DOHH2 (cell line): Measurements from ENCODE around the gene LIPC.

Source experiments
- H3F3A ChIP-seq: fragments of 200-600 bp; sonication (generic), shearing (Covaris generic); 2 replicates; pipeline ENCODE4 v1.6.0; 2016; ENCODE audit warnings: antibody characterized with exemption, mild to moderate bottlenecking; ENCODE audit not compliant: control insufficient read depth, insufficient read depth
- H3K27ac ChIP-seq: fragments of 200-600 bp; sonication (generic); 2 replicates; pipeline ENCODE4 v1.5.1; 2014; ENCODE audit warnings: low read depth, mild to moderate bottlenecking, low read length, moderate library complexity
- H3K27me3 ChIP-seq: fragments of 200-600 bp; sonication (generic); 2 replicates; pipeline ENCODE4 v1.6.1; 2014; ENCODE audit warnings: mild to moderate bottlenecking, low read length, mixed read lengths; ENCODE audit not compliant: control insufficient read depth
- H3K36me3 ChIP-seq: fragments of 200-600 bp; sonication (generic); 2 replicates; pipeline ENCODE4 v1.6.1; 2014; ENCODE audit warnings: mild to moderate bottlenecking, low read length, moderate library complexity, mixed read lengths; ENCODE audit not compliant: control insufficient read depth
- H3K4me1 ChIP-seq: fragments of 200-600 bp; sonication (generic); 2 replicates; pipeline ENCODE4 v1.6.1; 2014; ENCODE audit warnings: mild to moderate bottlenecking, low read length, mixed read lengths; ENCODE audit not compliant: control insufficient read depth
- H3K4me2 ChIP-seq: fragments of 200-600 bp; sonication (generic); 2 replicates; pipeline ENCODE4 v1.6.0; 2014; ENCODE audit warnings: mild to moderate bottlenecking, low read length, moderate library complexity
- H3K4me3 ChIP-seq: fragments of 200-600 bp; sonication (generic); 2 replicates; pipeline ENCODE4 v1.5.1; 2014; ENCODE audit warnings: mild to moderate bottlenecking, low read length, mixed read lengths
- H3K79me2 ChIP-seq: fragments of 200-600 bp; sonication (generic); 2 replicates; pipeline ENCODE4 v1.6.1; 2014; ENCODE audit warnings: mild to moderate bottlenecking, low read length, mixed read lengths; ENCODE audit not compliant: control insufficient read depth
- H3K9me2 ChIP-seq: fragments of 200-600 bp; sonication (generic); replicated peaks from 2 replicates; pipeline ENCODE4 v1.6.1; 2014; ENCODE audit warnings: mild to moderate bottlenecking, low read length, mixed read lengths; ENCODE audit not compliant: control insufficient read depth
- H3K9me3 ChIP-seq: fragments of 200-600 bp; sonication (generic); 2 replicates; pipeline ENCODE4 v1.6.1; 2014; ENCODE audit warnings: antibody characterized with exemption, low read length, mixed read lengths; ENCODE audit not compliant: control insufficient read depth, insufficient read depth
- H4K20me1 ChIP-seq: fragments of 200-600 bp; sonication (generic); 2 replicates; pipeline ENCODE4 v1.6.0; 2014; ENCODE audit warnings: low read depth, mild to moderate bottlenecking, antibody characterized with exemption, low read length, moderate library complexity; ENCODE audit not compliant: control insufficient read depth, insufficient read depth
- CTCF ChIP-seq: fragments of 200-600 bp; sonication (generic); IDR thresholded peaks from one replicate; pipeline ENCODE4 v1.5.1; 2014; ENCODE audit warnings: antibody characterized with exemption, mild to moderate bottlenecking, low read depth, low read length; ENCODE audit not compliant: poor library complexity, severe bottlenecking
- EZH2phosphoT487 ChIP-seq: fragments of 200-600 bp; sonication (generic); IDR thresholded peaks from 2 replicates; pipeline ENCODE4 v1.6.1; 2017; ENCODE audit warnings: borderline replicate concordance, mild to moderate bottlenecking, antibody characterized with exemption, low read length, moderate library complexity, mixed read lengths

The LIPC gene

GRCh38 chr15:58404020-58404419 lies 27.8 kb upstream of the LIPC start:
- Histone ChIP-seq H3K4me2 (no peak overlapping the region), H3K27me3 (0 out of 2 replicates have a peak, but pooled peaks cover 10% of the 10 kb centered on the region), H3K4me1 (no peaks in the 10 kb centered on the region), H3K27ac (no peak overlapping the region), H3K36me3 (no peaks in the 10 kb centered on the region), H3K4me3 (no peak overlapping the region), H3K9me3 (no peaks in the 10 kb centered on the region), H4K20me1 (no peaks in the 10 kb centered on the region), H3K79me2 (no peaks in the 10 kb centered on the region), H3K9me2 (no peaks in the 10 kb centered on the region), H3F3A (no peaks in the 10 kb centered on the region)
- no peak for TF ChIP-seq CTCF
- TF ChIP-seq EZH2phosphoT487, result no peak

GRCh38 chr15:58404722-58405121 lies 27.1 kb upstream of the LIPC start:
- no peaks in the 10 kb centered on the region for H4K20me1 ChIP-seq
- H3K9me2 ChIP-seq, result no peaks in the 10 kb centered on the region
- no peak for TF ChIP-seq EZH2phosphoT487
- no peak for TF ChIP-seq CTCF

GRCh38 chr15:58405865-58406264 lies 25.9 kb upstream of the LIPC start:
- Histone ChIP-seq H3K4me1 (no peaks in the 10 kb centered on the region), H3K9me2 (no peaks in the 10 kb centered on the region), H3K4me3 (no peak overlapping the region), H3K27ac (no peak overlapping the region), H3F3A (no peaks in the 10 kb centered on the region), H3K79me2 (no peaks in the 10 kb centered on the region), H3K9me3 (no peaks in the 10 kb centered on the region), H3K4me2 (no peak overlapping the region), H3K36me3 (no peaks in the 10 kb centered on the region), H4K20me1 (no peaks in the 10 kb centered on the region), H3K27me3 (0 out of 2 replicates have a peak, but pooled peaks cover 12% of the 10 kb centered on the region)
- TF ChIP-seq CTCF (no peak), EZH2phosphoT487 (no peak)

More at GRCh38 chr15:58404722-58405121, 27.1 kb upstream of the LIPC start:
- H3K36me3 ChIP-seq, result no peaks in the 10 kb centered on the region
- H3K9me3 ChIP-seq, result no peaks in the 10 kb centered on the region
- H3K27ac ChIP-seq, result no peak overlapping the region
- no peak overlapping the region for H3K4me2 ChIP-seq
- H3K79me2 ChIP-seq, result no peaks in the 10 kb centered on the region
- no peaks in the 10 kb centered on the region for H3F3A ChIP-seq
- 0 out of 2 replicates have a peak, but pooled peaks cover 10% of the 10 kb centered on the region for H3K27me3 ChIP-seq
- no peak overlapping the region for H3K4me3 ChIP-seq
- no peaks in the 10 kb centered on the region for H3K4me1 ChIP-seq

- H3K9me3 ChIP-seq, result no peaks in the 10 kb centered on the region
- H3K79me2 ChIP-seq, result no peaks in the 10 kb centered on the region
- H3K4me2 ChIP-seq, result no peak overlapping the region
- H3K27me3 ChIP-seq, result 0 out of 2 replicates have a peak, but pooled peaks cover 12% of the 10 kb centered on the region
- TF ChIP-seq EZH2phosphoT487 (no peak), CTCF (no peak)
- no peaks in the 10 kb centered on the region for H3K4me1 ChIP-seq
- no peaks in the 10 kb centered on the region for H3K9me2 ChIP-seq
- no peaks in the 10 kb centered on the region for H3K36me3 ChIP-seq
- no peak overlapping the region for H3K4me3 ChIP-seq
- H3F3A ChIP-seq, result no peaks in the 10 kb centered on the region
- H3K27ac ChIP-seq, result no peak overlapping the region
- no peaks in the 10 kb centered on the region for H4K20me1 ChIP-seq
These were observed 25.0 kb upstream of the LIPC start for GRCh38 chr15:58406811-58407210.
